ENCODE data around the gene CACNA2D3.

CACNA2D3 gene

DNA sequence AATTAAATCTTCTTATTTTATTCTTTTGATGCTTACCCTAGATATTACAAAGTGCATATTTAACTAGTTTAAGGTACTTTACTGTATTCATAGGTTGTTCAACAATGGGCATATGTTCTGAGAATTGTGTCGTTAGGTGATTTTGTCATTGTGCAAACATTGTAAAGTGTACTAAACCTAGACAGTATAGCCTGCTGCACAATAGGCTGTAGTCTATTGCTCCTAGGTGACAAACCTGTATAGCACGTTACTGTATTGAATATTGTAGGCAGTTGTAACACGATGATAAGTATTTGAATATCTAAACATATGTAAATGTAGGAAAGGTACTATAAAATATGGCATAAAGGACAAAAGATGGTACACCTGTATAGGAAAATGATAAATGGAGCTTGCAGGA, 100.7 kb downstream of the CACNA2D3 start:
- FAIRE-seq: no peak

DNA sequence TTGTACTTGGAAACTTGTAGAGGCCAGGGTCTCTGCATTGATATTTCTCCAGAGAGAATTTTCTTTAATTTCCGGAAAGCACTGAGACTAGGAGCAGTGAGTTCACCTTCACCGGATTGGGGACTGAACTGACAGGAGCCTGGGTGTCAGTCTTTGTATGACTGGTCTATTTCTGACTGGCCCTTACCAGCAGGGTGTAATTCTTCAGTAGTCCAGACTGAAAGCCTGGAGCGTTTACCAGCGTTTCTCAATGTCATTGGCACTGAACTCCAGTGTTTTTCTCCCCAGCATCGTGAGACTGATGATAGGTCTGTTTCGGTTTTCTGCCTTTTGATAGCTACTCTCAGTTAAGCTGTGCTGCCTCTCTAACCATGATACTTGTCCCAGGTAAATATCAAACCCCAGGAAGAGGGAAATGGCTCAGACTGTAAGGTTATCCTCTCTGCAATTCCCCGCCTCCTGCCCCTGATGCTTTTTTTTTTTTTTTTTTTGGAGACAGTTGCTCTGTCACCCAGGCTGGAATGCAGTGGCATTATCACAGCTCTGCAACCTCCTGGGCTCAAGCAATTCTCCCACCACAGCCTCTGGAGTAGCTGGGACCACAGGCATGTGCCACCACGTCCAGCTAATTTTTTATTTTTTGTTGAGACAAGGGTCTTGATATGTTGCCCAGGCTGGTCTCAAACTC, 103.6 kb downstream of the CACNA2D3 start:
- no peak for FAIRE-seq

DNA sequence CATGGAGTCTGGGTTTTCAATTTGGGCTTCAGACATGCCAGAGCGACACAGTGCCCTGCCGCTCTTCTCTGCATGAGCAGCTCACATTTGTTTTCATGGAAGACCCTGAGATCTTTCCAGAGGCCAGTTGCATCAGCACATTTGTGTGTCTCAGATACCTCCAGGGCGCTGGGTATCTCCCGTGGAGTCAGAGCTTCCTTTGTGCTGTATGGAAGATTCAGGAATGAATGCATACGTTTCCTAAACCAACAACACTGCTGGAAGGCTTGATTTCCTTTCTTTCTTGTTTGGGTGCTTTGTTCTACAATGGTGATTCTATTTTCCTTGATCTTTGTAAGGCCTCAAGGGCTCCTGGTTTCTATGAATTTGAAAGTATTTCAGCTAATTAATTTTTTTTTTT, 106.5 kb downstream of the CACNA2D3 start:
- no peak for FAIRE-seq

DNA sequence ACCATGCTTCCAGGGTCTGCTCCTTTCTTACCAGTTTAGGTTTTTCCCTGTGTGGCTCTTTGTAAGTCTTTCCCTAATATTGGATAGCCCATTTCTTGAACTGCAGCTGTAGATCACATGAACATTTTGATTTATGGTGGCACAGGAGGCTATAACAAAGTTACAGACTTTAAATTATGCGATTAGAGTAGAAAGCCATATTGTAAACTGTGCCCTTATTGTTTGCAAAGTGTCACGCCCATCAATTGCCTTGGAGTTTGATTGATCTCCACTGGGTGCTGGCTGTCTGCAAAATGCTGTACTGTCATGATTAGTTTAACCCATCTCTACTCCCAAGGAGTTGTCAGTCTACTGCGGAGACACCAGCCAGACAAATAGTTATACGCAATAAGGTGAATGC, 110.3 kb downstream of the CACNA2D3 start:
- FAIRE-seq: no peak

DNA sequence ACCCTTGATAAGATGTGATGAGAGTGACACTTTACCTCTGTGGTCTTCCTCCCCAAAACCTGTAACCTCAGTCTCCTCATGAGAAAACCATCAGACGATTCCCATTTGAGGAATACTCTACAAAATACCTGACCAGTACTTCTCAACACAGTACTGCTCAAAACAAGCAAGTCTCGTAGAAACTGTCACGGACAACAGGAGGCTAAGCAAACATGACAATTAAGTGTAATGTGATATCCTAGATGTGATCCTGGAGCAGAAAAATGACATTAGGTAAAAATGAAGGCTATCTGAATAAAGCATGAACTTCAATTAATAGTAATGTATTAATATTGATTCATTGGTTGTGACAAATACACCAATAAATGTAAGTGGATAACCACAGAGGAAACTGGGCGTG, 113.6 kb downstream of the CACNA2D3 start:
- FAIRE-seq: peak; percentile 21

DNA sequence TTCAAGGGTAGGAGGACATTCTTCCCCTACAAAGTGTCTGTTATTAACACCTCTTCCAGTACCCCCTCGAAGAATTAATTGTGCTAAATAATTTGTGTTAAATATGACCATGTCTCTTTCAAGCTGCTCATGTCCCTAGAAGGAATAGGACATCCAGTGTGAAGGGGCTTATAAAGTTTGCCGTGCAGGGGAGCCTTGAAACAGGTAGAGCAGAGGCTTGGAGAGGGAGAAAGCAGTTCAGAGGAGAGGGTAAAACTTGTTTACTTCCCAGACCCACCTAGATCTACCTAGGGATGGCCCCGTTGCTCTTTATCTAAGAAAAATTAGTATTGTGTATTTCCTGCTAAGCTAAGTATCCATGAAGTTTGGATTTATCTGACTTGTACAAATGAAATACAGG, 114.8 kb downstream of the CACNA2D3 start:
- FAIRE-seq: no peak

DNA sequence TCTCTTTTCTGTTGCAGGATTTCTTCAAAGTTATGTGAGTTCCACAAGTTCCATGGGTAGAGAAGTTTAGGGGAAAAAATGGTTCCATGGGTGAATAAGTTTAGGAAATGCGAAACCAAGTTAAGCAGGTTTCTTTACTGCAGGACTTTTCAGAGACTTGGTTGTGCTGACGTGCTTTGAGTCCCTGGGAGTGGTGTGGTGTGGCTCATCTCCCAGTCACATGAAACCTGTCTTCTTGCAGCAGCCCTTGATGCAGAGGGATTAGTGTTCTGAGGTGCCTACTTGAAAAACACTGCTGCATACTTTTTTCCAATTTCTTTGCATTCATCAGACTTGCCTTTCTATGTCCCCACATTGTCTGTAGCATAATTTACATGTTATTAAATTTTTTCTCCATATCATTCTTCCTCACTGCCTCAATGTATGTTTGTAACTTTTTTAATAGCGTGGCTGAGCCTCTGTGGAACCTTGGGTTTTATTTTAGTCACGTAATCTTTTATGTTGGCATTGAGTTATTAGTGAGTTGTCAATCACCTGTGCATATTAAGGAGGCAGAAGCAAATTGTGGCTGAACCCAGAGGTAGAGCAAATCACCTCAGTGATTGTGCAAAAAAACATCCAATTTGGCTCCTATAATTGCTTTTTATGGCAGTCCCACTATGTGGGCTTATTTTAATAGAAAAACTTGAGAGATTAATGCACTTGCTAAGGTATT, 115.6 kb downstream of the CACNA2D3 start:
- FAIRE-seq: no peak

DNA sequence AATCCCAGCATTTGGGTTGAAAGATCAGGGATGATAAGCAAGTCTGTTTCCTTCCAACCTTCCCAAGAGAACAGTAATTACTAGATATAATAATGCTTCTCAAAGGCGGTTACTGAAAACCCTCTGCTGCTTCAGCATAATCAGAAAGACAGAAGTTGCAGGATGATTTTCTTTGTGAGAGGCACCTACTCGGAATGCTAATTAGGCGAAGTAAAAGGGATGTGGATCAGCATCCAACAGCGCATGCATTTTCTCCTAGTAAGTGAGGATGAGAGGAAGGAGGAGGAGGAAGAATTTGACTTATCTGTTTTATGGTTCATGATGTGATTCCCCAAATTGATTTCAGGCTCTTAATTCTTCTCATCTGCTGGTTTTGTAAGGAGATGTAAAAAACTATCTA, 118.0 kb downstream of the CACNA2D3 start:
- FAIRE-seq: no peak

DNA sequence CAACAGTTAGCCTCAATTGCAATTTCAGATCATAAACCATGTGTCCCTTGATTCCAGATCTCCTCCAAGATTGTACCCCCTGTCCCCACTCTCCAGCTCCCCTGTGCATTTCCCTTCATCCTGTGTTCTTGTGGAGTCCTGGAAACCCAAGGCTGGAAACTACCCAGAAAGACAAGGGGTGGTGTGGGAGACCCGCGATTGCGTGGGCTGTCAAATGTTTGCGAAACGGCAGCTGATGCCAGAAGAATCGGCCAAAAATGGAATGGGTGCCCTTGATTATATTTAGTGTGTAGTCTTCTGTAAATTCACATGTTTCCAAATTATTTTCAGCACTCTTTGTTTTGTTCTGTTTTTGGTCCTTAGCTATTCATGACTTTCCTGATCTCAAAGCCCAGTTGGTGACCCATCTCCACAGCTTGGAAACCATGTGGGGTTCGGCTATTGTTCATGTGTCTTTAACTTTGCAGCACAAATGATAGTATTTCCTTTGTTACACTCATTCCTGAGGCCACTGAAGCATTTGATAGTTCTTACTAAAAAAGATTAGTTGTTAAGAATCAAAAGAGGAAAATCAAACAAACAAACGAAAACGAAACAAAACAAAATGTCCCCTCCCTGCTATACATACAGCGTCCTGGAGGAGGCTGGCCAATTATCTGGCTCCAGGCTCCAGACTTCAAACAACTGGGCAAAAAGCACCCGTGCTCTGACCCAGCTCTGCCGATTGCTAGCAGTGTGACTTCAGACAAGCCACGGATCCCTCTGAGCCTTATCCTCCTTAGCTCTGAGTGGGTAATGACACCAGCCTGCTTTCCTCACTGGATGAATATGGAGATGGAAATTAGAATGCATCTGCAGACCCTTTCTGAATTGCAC, 120.9 kb downstream of the CACNA2D3 start:
- no peak for FAIRE-seq

DNA sequence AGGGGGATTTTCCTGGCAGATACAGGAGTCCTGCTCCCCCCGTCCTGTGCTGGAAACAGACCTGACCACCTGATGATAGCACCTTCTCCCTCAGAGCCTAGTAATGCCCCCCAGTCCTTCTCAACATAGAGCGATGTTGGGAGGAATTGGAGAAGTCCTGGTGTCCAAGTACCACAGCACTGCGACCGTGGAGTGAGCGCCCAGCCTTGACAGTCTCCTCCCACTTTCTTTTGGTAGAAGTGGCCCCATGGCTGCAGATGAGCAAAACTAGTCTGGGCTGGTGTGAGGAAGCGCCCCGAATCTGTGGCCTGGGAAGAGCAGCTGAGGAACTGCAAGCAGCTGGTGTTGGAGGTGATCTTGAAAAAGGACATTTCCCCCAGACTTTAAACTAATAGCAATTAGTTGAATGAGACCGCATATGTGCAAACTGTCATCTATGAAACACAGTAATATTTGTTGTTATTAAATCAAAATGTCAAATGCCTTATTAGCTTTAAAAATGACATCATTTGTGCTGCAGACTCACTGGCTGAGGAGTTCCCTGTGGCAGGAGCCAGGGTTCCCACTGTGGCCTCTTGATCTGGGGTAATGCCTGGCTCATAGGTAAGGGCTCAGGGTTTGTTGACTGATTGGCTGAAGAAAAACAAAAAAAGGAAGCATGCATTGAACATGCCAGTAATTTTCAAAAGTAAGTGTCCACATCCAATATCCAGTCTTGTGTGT, 121.8 kb downstream of the CACNA2D3 start:
- no peak for FAIRE-seq

DNA sequence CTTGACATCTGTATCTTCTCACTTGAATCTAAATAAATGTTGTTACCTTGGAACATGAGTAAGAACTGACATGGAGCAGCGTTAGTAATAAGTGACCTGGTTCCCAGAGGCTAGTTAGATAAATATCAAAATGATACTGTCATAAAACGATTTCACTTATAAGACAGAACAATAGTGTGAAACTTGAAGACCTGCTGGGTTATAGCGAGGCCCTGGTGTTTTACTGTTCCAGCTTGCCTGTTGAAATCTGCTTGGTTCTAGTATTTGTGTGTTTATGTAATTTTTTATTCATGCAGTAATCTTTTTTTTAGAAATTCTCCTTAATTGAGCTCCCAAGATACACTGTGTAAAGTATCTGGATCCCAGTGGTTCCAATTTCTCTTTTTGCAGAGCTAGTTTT, 129.4 kb downstream of the CACNA2D3 start:
- no peak for FAIRE-seq

DNA sequence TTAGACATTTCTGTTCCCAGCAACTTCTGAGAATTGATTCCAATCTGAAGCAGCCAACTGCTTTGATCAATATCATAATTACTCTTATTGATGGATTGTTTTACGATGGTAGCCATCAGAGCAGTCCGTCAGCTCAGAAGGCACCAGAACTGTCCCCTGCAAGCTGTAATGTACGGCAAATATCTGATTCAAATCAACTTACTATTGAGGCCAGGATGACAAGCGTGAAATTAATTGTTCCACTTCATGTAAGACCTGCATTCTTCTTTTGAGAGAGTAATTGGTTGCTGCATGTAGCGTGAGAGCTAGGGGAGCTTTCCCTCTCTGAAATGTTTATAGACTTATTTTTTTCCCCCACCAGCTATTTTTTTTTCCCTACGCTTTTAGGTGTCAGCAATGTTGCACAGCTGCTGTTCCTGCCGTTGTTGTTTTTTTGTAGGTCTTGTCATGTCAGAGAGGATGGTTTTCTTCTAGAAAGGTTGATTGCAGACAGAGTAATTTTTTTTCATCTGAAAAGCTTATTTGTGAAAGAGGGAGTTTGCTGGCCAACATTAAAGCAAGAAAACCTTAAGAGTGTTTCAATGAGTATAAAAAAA, 134.9 kb downstream of the CACNA2D3 start:
- no peak for FAIRE-seq

DNA sequence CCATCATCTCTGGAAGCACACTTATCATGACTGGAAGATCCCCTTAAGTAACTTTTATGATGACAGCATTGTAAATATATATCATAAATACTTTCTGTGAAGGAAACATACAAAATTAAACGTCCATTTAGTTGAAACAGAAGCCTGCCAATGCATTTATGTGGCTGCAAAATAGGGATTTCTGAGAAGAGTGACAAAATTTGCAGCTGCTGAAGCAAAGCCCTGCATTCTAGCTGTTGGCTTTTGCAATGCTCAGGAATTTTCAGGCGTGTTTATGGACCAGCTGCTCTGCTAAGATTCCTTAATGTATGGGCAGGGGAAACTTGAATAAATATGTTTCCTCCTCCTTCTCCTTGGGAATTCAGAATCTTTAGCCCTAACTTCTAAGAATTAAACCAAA, 137.3 kb downstream of the CACNA2D3 start:
- FAIRE-seq: no peak

DNA sequence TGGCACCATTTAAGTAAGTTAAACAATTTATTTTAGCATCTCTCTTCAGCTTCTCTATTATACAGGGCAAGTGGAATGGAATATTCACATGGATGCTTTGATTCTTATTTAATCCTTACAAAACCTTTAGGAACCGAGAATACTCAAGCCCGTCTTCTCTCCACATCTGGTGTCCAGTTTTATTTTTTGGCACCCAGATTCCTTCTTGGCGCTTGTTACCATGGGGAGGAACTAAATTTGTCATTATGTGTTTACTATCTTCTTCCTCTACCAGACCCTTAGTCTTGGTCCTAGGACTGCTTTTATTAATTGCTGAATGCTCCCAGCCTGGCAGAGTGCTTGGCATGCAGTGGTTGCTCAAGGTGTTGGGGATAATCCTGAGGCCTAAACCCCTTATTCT, 138.8 kb downstream of the CACNA2D3 start:
- FAIRE-seq: no peak

DNA sequence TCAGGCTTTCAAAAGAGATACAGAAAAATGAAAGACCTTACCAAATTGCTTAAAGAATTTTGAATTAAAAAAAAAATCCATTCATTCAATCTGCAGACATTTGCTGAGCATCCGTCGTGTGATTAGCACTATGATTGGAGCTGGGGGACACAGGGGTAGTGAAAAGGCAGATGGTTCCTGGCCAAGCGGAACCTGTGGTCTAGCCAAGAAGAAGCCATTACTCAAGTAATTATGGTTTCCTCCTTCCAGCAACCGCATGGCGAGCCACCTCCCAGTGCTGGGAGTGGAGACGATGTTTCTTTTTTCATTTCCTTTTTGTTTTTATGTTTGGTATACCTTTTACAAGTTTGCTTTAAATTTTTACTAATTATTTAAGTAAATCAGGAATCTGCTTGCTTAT, 140.2 kb downstream of the CACNA2D3 start:
- no peak for FAIRE-seq

DNA sequence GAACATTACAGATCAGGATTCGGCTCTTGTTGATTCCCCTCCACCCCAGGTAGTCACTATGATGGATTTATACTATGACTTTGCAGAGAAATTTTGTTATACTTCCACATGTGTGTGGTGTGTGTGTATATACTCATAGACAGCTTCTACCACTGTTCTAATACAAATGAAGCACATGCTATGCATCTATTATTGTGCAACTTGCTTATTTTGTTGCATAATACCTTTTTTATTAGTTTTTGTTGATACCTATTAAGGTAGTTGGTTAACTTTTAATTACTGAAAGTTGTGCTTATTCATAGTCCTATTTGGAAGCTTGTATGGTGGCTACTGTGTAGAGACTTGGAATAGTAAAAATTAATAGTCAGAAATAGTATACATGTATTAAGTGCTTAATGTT, 140.6 kb downstream of the CACNA2D3 start:
- FAIRE-seq: no peak

DNA sequence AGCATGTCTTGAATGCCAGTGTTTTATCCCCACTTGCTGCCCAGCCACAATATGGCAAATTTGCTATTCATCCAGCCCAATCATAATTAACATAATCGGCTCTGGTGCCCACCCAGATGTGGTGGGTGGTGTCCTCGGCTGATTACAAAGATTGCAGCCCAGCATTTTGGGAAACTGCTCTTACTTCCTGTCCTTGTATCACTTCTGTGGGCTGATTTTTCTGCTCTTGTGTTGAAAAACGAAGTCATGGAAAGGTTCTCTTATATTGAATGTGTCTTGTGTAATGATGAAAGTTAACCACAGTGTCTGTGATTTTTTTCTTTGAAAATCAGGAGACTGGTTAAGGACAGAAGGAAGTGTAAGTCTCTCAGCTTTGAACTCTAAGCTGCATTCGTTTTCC, 141.7 kb downstream of the CACNA2D3 start:
- FAIRE-seq: no peak

DNA sequence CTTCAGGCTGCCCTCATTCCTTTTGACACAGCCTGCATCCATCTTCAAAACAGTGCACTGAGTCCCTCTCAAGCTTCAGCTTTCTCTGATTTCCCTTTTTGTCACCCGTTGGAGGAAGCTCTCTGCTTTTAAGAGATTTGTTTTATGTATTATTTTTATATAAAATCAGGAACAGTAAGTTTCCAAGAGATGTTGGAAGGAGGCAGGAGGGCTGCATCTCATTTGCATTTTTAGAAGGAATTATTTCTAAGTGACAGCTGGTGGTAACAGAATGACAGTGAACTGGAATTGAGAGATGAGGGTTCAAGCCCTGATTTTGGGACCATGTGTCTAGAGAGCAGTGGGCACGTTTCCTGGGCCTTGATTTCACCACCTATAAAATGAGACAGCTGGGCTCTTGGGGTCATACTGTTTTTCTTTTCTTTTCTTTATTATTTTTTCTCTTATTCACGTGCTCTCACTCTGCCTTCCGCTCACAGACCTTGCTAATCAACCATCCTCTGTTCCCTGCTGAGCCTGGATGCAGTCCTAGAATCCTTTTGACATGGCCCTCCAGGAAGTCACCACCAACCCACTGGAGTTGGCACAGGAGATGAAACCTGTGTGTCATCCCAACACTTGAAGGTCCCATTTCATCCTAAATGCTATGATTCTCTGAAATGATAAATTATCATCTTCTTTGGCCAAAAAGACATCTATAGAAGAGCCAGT, 148.6 kb downstream of the CACNA2D3 start:
- no peak for FAIRE-seq

DNA sequence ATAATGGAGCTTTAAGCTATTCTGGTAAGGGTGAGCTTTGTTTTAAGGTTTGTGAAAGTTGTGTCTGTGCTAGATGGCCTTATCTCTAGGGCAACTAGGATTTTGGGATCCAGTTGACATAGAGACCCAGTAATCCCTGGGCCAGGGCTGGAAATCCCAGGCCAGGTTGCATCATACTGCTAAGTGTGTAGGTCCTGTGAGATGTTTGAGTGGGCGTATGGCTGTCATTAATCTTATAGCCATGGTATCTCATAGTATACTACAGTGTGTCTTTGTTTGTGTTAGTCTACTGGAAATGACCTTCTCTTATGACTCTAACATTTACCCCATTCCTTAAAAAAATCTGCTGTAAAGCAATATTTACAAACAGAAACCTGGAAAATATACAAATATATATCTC, 151.4 kb downstream of the CACNA2D3 start:
- no peak for FAIRE-seq

DNA sequence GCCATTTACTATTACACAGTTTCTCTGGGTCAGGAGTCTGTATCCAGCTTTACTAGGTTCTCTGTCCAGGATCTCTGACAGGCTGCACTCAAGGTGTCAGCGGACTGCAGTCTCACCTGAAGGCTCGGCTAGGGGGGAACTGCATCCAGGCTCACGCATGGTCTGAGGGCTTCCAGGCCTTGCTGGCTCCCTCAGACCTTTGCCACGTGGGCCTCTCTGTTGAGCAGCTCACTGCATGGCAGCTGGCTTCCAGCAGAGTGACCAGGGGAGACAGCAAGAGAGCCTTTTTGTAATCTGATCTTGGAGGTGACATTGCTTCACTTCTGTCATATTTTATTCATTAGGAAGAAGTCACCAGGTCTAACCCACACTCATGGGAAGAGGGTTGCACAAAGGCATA, 152.3 kb downstream of the CACNA2D3 start:
- no peak for FAIRE-seq

DNA sequence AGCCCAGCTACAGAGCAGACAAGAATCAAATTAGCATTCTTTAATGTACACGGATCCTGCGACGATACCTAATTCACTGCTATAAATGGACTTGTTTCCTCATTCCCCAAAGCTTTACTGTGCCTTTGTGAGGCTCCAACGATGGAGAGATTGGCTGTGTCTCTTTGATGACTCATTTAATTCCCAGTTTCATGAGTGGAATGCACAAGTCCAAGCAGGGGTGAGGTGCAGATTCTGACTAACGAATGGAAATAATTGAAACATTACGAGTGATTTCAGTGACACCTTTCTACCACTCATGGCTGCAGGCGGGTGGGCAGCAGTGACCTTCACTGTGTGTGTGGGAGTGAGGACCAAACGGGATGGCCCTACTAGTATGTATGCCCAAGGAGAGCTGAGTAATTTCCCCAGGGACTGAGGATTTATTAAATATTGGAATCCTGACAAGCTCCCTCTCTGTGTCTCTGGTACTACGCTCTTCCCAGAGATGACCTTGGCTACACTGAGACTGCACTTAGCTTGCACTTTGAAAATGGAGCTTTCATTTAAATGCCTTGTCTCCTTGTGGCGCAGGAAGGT, 156.7 kb downstream of the CACNA2D3 start:
- FAIRE-seq: no peak

DNA sequence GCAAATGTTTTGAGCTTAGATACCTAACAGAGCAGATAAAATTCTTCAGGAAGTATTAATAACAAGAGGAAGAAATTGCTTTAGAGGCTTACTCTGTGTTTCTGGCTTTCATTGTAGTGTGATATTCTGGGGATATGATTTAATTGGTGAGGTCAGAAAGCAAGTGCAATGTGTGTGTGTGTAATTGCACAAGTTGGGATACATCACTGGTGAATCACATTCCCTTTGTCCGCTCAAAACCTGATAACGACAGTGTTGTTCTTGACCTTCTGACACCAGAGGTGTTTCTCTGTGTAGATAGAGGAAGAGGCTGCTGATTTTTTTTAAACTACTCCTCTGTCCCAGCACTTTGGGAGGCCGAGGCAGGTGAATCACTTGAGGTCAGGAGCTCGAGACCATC, 161.1 kb downstream of the CACNA2D3 start:
- no peak for FAIRE-seq
